Effector CD4-positive, alpha-beta T cell (primary cell): ENCODE data around the gene TPD52L1.

Experiments used
- DNase-seq: peaks from one replicate; pipeline ENCODE4 v3.0.0-alpha.2; 2020

TPD52L1 gene

DNA sequence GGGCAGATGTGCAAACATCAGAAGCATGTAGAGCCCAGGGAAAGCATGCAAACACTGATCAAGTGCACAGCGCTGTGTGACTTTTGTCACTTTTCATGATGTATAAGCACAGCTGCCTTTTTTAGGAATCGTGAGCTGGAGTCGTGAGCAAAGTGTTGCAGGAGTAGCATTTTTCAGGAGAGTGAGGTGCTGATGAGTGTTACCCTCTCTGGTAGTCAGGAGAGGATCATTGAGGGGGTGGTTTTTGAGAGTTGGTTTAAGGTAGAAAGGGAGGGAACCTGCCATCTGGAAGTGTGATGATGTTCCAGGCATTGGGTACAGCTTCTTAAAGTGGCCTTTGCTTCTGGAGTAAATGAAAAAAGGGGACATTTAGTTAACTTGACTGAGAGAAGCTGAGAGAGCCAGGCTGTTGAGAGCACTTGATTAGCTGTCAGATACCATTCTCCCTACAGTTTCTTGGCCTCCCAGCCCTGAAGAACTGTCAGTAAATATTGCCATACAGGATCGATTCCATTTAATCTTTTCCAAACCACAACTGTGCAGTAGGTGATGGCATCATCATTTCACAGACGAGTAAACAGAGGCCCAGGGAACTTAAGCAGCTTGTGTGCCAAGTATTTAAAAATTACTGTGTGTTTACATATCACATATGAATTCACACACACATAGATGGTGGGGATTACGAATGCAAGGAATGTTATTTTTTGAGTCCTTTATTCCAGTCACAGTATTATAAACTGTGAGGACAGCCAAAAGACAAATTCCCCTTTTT lies 28.9 kb downstream of the TPD52L1 start:
- DNase-seq = no peak

DNA sequence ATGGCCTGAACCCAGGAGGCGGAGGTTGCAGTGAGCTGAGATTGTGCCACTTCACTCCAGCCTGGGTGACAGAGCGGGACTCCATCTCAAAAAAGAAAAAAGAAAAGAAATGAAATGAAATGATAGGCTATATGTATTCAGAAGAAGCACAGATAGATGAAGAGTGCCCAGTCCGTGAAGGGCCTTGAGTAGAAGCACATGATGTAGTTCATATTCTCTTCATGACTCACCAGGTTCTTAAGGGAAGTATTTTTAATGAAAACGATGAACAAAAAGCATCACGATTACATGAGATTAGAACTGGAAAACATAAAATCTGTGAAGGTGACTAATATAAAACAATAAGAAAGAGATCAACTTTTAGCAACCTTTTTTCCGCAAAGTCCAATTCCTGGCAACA lies 29.8 kb downstream of the TPD52L1 start:
- no peak for DNase-seq

DNA sequence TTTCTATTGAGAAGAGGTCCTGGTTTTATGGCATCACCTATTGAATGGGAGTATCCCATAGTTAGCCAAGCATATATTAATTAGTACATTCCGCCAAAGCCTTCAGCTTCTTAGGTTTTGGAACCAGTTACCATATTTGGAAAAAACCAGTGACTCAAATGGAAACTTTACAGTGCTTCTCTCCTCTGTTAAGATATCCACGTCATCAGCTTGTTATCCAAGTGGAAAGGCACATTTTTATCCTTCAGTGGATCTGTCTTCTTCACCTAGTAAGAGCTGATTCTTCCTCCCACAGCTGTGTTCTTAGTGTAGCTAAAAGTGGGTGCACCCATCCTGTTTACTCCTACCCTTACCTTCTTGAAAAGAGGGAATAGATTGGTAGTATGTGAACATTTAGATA lies 34.5 kb downstream of the TPD52L1 start:
- no peak for DNase-seq

DNA sequence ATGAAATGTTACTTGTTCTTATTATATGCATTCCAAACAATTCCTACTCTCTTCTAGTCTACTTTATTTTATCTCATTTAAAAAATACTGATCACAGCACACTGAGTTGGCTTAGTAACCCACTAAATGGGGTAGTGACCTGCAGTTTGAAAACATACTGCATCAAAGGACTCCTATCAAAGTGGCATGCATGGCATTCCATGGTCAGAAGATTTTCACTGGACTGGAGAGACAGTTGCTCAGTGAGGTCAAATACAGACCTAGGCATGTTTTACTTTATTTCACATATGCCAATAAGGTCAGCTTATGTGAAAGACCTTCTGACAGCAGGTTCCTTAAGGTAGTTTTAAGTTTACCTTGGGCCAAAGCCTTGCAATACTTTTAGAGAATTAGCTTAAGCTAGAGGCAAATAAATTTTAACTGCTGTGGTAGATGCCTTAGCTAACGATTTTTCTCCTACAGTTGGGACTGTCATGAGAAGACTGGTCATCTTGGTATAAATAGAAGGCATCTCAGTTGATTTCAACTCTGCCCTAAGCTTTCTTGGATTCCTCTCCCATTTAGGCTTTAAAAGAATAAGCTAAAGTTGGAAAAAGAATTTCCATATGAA lies 35.1 kb downstream of the TPD52L1 start:
- DNase-seq = no peak

DNA sequence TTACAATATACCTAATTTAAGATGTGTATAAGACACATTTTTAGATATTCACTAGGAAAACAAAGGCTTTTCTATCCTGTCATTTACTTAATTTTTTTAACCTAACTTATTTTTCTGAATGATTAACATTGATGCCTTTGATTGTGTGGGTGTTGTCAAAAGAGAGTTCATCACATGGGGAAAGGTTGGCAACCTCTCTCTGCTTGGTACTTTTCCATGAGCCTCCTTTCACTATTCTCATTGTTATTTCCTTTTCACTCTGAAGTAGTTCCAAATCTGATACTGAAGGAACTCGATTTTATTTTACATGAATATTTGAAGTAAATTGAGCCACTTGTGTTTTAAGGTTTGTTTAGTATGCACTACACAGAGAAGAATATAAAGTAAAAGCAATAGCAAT lies 35.9 kb downstream of the TPD52L1 start:
- no peak for DNase-seq

DNA sequence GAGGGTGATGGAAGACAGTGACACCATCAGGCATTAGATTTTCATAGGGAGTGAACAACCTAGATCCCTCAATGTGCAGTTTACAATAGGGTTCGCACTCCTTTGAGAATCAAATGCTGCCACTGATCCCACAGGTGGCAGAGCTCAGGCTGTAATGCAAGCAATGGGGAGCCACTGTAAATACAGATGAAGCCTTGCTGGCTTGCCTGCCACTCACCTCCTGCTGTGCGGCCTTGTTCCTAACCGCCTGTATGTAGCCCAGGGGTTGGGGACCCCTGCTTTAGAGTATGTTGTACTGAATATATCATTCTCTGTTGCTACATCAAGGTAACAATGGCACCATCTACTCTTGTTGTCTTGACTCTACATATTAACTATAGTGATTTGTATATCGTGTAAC lies 37.1 kb downstream of the TPD52L1 start:
- no peak for DNase-seq

DNA sequence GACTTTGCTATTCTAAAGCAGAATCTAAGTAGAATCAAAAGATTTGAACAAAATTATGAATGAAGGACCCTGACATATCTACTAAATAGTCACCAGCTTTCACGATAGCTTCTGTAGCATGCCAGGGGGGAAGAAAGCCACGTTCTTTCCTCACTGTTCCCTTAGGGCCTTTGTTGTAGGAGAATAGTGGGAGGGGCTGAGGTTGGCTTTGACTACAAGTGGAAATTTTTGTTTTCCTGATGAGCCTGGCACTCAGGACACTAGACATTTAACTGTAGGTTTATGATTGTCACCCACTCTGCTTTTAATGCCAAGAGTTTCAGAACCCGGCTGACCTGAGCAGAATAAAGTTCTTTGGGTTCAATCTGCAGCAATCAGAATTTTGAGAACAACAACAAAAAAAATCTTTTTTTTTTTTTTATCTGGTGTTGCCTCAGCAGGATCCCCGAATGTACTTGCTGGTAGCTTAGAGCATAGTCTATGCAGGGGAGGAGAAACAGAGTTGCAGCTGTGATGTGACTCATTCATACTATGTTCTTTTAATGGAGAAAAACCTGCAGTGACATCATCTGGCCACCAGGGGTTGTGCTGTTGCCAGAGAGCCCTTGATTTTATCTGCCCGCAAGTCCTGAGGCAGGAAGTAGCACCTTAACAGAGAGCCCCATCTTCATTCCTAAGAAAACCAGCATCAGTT lies 38.5 kb downstream of the TPD52L1 start:
- peak; percentile 28 for DNase-seq

DNA sequence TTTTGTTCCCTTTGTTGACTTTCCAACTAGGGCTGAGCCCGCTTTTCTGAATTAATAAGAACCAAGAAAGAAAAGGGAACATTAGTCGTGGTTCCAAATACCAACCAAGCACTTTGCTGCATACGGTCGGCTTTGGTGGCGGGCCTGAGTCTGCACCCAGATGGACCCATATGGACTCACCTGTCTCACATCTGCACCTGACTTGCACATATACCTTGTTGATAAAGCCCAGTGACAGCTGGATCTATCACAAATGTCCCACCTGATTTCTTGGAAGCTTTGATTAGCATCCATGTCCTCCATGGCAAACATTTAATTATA lies 39.0 kb downstream of the TPD52L1 start:
- DNase-seq = no peak

DNA sequence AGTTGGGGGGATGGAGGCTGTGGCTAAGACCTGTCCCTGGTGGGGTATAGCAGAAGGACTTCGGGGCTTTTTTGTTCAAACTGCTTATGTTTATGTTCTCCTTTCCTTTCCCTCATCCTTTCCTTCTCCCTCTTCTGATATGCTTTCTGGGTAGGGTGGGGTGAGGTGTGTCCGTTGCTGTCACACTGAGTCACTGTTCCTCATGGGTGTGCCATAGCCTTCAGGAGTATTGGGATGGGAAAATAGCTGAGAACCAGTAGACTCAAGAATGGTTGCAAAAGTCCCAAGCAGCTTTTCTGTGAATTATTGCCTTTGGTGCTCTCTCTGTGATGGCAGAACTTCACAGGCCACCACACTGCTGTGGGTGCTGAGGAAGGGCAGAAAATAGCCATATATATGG lies 39.6 kb downstream of the TPD52L1 start:
- no peak for DNase-seq

DNA sequence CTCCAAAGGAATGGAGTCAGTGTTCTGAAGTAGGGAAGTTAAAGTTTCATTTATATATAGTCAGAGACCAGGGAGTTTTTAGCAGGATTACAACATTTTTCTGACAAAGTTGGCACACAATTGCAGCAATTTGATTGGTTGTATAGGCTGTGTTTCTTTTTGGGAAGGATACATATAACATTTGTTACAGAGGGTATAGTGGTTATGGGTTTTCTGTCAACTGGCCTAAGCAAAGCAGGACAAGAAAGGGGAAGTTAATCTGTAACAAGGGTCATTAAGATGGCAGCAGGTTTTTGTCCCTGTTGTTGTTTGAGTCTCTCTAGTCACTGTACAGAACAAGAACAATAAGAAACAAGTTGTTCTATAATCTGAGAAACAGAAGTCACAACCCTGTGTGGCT lies 41.4 kb downstream of the TPD52L1 start:
- DNase-seq = no peak

DNA sequence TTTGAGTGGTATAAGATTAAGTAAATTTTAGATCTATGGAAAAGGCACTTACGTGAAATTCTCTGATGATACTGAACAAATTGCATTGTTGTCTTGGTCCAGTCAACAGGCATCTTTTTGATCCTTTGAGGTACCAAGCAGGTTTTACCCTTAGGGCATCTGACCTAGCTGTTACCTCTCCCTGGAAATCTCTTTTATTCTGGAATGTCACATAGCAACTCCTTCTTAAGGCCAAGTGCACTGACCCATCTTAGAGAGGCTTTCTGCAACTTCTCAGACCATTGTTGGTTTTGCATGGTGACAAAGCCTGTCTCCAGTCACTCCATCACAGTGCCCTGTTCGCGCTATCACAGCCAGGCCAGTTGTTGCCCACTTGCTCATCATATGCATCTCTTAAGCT lies 42.0 kb downstream of the TPD52L1 start:
- no peak for DNase-seq

DNA sequence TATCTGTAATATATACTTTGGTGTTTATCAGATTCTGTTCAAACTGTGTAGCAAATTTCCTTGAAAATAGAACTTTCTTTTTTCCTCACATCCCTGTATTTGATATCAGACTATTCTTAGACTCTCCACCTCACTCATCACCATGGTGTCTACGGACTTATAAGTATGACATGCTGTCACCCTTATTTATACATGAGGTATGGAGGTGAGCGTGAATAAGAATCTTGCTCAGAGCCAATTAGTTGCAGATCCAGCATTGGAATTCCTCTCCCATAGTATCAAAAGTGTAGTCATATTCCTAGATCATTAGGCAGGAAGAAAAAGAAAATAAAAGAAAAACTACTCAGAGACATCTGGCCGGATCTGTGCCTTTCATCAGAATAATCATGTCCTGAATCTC lies 43.0 kb downstream of the TPD52L1 start:
- DNase-seq = no peak

DNA sequence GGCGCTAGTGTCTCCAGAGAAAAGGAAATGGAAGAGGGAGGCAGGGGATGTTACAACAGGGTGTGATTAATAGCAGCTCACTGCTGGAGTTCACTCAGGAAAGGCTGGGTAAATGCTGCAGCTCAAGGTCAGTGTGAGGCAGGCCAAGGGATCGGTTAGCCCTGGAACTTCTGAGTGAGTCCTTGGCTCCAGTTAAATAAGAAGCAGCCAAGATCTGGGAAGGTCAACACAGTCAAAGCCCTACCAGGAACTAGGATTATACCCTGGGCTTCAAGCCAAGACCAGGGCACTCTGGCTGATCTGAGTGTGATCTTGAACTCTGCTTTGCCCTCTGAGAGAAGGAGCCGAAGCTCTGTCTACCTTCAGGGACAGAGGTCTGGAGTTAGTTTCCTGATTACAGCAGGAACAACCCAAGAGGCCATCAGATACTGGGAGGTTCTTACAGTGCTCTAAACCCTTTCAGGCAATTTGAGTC lies 44.3 kb downstream of the TPD52L1 start:
- no peak for DNase-seq

DNA sequence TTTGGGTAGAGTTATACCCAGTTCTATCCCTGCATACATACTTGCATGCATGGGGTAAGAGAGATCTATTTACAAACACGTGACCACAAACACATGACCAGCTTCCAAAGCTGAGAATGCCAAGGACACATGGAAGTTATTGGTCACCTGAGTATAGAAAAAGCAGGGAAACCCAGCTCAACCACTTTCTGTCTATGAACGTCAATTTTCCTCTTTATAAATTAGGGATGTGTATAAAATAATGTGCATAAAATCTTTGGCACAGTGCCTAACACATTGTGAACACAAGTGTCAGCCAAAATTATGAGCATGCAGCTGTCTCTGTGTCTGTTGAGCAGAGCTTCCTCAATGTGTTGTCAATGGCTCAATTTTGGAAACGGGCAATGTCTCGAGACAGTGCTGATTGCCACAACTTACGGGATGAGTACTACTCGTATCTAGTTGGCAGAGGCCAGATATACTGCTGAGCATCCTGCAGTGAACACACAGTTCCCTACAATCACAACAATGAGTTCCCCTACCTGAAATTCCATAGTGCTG lies 44.9 kb downstream of the TPD52L1 start:
- DNase-seq = no peak

DNA sequence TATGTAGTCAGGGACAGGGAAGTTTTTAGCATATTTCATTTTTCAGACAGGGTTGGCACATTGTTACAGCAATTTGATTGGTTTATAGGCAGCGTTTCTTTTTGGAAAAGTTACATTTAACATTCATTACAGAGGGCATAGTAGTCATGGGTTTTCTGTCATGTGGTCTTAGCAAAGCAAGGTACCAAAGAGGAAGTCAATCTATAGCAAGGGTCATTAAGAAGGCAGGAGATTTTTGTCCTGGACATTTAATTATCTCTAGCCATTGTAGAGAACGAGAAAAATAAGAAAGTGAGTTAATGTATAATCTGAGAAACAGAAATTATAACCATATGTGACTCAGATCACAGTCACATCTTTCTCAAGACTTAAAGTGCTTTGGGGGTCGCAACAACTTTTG lies 47.4 kb downstream of the TPD52L1 start:
- no peak for DNase-seq

DNA sequence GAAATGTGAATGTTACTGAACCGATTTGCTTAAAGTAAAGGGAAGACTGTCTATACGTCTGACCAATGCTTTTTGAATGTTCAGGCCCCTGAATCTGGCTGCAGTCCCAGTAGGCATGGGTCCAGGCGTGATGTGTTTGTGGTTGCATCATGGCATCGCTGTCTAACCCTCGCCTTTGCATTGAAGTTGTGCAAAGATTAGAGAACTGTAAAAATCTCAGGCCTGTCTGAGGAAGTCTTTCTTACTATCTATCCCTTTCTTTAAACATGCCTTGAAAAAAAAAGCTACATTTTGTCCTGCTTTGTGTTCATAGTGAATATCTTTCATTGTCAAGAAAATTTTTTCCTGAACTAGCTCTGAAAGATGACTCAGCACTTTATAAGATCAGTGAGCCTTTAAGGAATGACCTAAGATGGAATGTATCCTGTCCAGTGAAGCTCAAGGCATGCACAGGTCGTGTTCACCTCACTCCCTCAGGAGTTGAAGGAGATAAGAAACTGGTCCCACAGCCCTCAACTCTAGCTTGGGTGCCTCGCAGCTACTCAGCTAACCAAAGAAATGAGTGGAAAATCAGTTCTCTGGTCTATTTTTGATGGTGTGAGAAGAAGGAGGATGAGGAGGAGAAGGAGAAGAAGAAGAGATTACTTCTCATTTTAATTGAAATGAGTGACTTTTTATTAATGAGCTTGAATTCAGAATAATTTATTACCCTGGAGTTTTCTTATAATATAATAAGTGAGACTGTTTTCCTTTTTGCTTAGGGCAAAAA lies 48.6 kb downstream of the TPD52L1 start:
- DNase-seq = no peak

DNA sequence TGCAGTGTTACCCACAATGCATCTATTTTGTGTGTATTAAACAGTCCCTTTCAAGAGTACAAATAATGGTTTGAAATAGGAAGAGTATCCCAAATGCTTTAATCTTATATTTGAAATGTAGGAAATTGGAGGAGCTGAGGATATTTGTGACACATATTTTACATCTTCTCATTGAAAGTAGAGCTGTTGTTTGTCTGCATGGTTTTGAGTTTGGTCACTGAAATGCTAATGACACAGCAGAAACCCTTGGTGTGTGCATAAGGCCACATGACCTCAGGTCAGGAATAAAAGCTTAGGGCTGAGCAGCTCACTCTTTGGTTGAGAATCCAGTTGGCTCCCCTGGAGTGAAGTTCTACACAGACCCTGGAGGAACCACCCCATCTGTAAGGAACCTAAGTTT lies 49.8 kb downstream of the TPD52L1 start:
- no peak for DNase-seq

DNA sequence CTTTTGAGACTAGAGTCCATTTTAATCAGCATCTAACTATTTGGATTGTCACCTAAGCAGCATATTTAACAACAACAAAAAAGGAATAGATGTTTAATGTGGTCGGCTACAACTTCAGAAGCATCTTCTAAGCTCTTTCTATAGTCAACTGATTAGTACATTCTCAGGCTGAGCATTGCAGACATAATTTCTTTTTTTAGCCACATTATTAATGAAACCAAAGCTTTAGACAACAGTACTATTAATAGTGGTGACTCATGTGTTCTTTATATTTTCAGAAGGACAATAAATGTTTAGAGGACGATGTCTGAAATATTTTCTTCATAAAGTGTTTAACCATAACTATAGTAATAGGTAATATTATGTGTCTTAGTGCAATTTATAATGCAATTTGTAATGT lies 52.4 kb downstream of the TPD52L1 start:
- DNase-seq = no peak

DNA sequence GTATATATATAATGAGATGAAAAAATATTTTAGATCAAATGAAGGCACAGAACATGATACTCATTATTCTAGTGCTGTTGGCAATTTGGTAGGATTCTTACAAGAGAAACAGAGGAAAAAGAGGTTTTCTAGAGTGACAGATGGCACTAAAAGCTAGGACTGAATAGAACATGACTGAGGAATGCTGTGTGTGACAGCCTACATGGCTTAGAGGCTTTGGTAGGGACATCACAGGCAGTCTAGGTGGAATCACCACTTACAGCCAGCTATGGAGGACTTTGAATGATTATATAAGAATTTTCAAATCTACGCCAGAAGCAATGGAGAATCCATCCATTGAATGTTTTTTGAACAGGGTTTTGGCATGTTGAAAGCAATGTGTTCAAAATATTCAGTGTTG lies 52.8 kb downstream of the TPD52L1 start:
- no peak for DNase-seq

DNA sequence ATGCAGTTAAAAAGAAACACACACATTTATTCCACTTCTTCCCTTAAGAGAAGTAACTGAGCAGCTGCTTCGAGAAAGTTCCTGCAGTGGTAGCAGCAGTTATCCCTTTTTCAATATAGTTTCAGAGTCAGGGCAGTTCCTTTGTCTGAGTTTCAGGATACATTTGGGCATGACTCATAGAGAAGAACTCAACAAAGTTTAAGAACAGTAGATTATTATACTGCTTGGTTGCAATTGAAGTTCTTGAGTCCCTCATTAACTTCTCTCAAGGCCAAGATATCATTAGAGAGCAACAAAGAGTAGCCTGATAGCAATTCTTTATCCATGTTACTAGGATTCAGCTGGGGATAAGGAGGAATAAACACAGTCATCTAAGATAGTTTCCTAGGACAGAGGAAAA lies 54.4 kb downstream of the TPD52L1 start:
- DNase-seq = no peak

DNA sequence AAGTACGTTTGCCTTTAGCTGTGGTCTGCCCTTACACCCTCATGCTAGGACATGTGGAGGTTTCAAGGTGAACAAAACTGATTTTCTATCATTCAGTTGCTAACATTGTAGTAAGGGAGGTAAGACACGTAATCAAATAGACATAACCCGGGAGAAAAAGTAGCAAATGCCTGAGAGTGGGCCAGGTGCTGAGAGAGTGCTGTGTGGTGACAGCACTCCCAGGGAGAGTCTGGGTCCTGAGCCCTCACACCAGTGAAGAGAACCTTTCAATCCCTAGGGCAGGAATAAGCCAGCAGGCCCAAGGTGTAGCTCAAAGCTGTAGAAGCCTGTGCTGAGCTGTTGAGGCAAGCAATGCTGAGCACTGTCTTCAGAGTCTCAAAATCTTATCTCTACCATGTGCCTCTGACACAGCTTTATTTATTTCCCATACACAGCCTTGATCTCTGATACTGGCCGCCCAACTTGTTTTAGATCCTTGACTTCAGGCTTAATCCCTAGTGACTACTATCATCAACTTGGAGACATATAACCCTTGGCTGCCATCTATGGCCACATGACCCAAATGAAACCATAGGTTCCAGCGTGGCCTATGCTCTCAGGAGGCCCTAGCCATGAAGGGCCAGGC lies 55.2 kb downstream of the TPD52L1 start:
- DNase-seq = no peak

DNA sequence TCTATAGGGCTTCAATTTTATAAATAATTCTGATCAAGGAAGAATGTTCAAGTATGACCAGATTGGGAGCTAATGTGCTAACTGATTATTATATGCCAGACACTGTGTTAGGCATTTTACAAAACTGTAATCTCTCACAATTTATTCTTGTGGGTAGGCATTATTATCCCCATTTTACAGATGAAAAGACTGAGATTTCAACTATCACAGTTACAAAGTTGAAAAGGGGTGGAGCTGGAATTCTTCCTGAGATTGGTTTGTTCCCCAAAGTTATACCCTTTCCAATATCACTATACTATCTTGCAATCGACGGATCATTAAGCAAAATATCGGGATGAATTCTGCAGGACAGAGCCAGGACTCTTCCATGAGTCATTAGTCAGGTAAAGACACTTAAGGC lies 57.1 kb downstream of the TPD52L1 start:
- no peak for DNase-seq

DNA sequence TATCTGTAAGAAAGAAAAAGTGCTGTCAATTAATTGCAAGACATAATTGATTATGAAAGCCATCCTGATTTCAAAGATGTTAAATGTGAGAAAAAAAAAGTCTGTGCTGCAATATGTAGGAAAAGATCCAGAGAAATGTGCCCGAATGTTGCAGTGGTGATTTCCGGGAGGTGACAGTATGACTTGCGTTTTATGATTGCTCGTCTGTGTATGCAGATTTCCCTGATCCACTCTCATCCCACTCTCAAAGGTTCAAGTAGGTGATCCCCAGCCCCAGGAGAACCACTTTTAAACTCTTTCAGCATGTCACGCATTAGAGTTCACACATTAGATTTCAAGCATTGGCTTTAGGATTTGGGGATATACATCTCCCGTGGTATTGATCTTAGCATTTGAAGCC lies 57.8 kb downstream of the TPD52L1 start:
- DNase-seq = no peak
